Measurements from ENCODE around the gene AMIGO1.

AMIGO1 gene

DNA sequence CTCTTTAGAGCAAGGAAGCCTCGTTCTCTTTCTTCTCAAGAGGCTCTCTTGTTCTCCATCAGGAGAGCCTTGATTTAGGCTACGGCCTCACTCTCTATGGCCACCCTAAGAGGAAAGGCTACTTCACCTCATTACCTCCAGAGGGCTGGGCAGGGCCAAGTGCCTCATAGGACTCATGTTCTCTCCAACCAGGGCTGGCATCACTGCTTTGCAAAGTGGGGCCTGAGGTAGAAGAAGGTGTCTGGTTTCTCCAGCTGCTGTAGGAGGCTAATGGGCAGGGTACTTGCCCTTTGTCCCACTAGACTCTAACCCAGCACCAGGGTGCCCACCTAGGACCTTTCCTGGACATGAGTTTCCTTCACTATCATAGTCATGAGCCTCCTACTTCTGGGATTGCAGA is 27.9 kb downstream of the AMIGO1 start:
- H3K27me3 ChIP-seq (ENCODE audit: insufficient read depth, poor library complexity, severe bottlenecking): peaks cover 4% of the 10 kb centered on the region
- H3K27ac ChIP-seq (replicated peaks): no peak overlapping the region
- no peak overlapping the region for H3K4me3 ChIP-seq (replicated peaks; ENCODE audit: insufficient read depth, low read length)
- TF ChIP-seq GABPA (IDR thresholded peaks at IDR 0.05; ENCODE audit: low read depth) (no peak), SPI1 (IDR thresholded peaks at IDR 0.05; ENCODE audit: borderline replicate concordance, low read depth) (no peak), CTCF (IDR thresholded peaks at IDR 0.05; ENCODE audit: insufficient read depth, low read length) (no peak), POLR2AphosphoS5 (IDR thresholded peaks at IDR 0.05; ENCODE audit: low read depth) (no peak)
- TF ChIP-seq, protein P1, sequence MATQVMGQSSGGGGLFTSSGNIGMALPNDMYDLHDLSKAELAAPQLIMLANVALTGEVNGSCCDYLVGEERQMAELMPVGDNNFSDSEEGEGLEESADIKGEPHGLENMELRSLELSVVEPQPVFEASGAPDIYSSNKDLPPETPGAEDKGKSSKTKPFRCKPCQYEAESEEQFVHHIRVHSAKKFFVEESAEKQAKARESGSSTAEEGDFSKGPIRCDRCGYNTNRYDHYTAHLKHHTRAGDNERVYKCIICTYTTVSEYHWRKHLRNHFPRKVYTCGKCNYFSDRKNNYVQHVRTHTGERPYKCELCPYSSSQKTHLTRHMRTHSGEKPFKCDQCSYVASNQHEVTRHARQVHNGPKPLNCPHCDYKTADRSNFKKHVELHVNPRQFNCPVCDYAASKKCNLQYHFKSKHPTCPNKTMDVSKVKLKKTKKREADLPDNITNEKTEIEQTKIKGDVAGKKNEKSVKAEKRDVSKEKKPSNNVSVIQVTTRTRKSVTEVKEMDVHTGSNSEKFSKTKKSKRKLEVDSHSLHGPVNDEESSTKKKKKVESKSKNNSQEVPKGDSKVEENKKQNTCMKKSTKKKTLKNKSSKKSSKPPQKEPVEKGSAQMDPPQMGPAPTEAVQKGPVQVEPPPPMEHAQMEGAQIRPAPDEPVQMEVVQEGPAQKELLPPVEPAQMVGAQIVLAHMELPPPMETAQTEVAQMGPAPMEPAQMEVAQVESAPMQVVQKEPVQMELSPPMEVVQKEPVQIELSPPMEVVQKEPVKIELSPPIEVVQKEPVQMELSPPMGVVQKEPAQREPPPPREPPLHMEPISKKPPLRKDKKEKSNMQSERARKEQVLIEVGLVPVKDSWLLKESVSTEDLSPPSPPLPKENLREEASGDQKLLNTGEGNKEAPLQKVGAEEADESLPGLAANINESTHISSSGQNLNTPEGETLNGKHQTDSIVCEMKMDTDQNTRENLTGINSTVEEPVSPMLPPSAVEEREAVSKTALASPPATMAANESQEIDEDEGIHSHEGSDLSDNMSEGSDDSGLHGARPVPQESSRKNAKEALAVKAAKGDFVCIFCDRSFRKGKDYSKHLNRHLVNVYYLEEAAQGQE (IDR thresholded peaks at IDR 0.05; ENCODE audit: insufficient replicate concordance, low read depth): no peak
- no peak for DNase-seq (ENCODE audit: low read depth in 1 of 2, low spot score in 1 of 2)

DNA sequence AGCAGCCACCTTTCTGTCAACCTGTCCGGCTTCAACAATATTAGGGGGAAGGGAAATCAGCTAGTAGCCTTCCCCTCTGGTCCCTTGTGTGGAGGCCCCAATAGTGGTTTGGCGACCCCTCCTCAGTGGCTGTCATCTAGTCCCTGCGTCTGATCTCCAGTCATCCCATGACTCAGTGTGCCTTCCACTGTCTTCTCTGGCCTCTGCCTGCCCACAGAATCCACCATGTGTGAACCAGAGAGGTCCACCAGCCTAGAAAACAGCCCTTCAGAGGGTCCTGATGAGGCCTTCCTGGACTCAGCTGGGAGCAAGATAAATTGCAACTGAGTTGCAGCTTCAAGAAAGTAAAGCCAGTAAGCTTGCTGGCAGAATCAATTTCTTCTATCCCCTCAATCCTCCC is 29.6 kb downstream of the AMIGO1 start:
- peaks cover 4% of the 10 kb centered on the region for H3K27me3 ChIP-seq (ENCODE audit: insufficient read depth, poor library complexity, severe bottlenecking)
- DNase-seq (ENCODE audit: low read depth in 1 of 2, low spot score in 1 of 2): no peak
- no peak for TF ChIP-seq GABPA (IDR thresholded peaks at IDR 0.05; ENCODE audit: low read depth)
- no peak for TF ChIP-seq SPI1 (IDR thresholded peaks at IDR 0.05; ENCODE audit: borderline replicate concordance, low read depth)
- no peak for TF ChIP-seq POLR2AphosphoS5 (IDR thresholded peaks at IDR 0.05; ENCODE audit: low read depth)
- TF ChIP-seq, protein P1 (IDR thresholded peaks at IDR 0.05; ENCODE audit: insufficient replicate concordance, low read depth): no peak
- TF ChIP-seq CTCF (IDR thresholded peaks at IDR 0.05; ENCODE audit: insufficient read depth, low read length): no peak
- H3K4me3 ChIP-seq (replicated peaks; ENCODE audit: insufficient read depth, low read length): no peak overlapping the region
- H3K27ac ChIP-seq (replicated peaks): no peak overlapping the region

DNA sequence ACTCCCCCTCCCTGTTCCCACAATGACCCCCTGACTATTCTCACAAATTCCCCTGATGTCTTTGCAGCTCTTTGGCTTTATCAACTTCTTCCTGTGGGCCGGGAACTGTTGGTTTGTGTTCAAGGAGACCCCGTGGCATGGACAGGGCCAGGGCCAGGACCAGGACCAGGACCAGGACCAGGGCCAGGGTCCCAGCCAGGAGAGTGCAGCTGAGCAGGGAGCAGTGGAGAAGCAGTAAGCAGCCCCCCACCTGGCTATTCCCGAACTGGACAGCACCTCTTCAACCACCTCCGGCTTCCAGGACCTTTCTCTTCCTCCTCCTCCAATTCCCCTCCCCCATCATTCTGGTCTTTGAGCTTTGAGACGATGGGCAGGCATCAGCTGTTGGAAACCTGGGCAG is 30.2 kb downstream of the AMIGO1 start:
- Histone ChIP-seq H3K27ac (replicated peaks) (no peak overlapping the region), H3K27me3 (ENCODE audit: insufficient read depth, poor library complexity, severe bottlenecking) (peaks cover 4% of the 10 kb centered on the region), H3K4me3 (replicated peaks; ENCODE audit: insufficient read depth, low read length) (no peak overlapping the region)
- TF ChIP-seq GABPA (IDR thresholded peaks at IDR 0.05; ENCODE audit: low read depth) (no peak), CTCF (IDR thresholded peaks at IDR 0.05; ENCODE audit: insufficient read depth, low read length) (no peak), POLR2AphosphoS5 (IDR thresholded peaks at IDR 0.05; ENCODE audit: low read depth) (no peak)
- no peak for DNase-seq (ENCODE audit: low read depth in 1 of 2, low spot score in 1 of 2)

DNA sequence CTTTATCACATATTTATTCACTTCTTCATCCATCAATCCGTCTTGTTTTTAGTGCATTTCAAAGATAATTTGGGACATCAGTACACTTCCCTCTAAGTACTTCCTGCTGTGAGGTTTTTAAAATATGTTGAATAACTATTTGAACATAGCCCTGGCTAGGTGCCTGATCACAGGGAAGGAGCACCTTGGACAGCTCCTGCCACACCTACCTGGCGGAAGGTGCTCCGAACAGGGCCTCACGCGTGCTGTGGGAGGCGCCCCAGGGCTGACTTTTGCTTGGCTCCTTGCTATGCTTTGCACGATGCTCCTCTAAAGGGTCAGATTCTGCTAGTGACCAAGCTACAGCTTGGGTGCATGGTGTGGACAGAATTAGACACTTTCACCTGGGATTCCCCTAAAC is 30.7 kb downstream of the AMIGO1 start:
- Histone ChIP-seq H3K4me3 (replicated peaks; ENCODE audit: insufficient read depth, low read length) (no peak overlapping the region), H3K27ac (replicated peaks) (no peak overlapping the region), H3K27me3 (ENCODE audit: insufficient read depth, poor library complexity, severe bottlenecking) (peaks cover 4% of the 10 kb centered on the region)
- TF ChIP-seq GABPA (IDR thresholded peaks at IDR 0.05; ENCODE audit: low read depth): no peak
- TF ChIP-seq, protein P1 (IDR thresholded peaks at IDR 0.05; ENCODE audit: insufficient replicate concordance, low read depth): peak; percentile 95
- peak in 1 of 2 experiments; percentile 45 for DNase-seq (ENCODE audit: low read depth in 1 of 2, low spot score in 1 of 2)

Measured in HL-60 (cell line).